K562 (cell line): ENCODE measurements around the gene FOXJ3. TPM values are rescaled to one million over a fixed set of nuclear protein-coding genes. Genes with fewer than 3 reads are reported as not detected.

Experiments
- ATAC-seq: fragments of 200-7000 bp; cut with Tn5 transposase; 3 replicates; pipeline ENCODE4 v1.9.1; 2020; ENCODE audit warnings: moderate library complexity
- BruUV-seq: library from RNA; stranded (reverse); fragments of 400-500 nt; replicated peaks from 2 replicates; lab custom pipeline; 2021; lab: Mats Ljungman, UMichigan
- CTCF ChIA-PET: fragments of 300-600 bp; formaldehyde crosslinking; extraction: SDS; loops from one replicate; lab custom pipeline; 2021; ENCODE audit warnings: low intra/inter-chr PET ratio; lab: Yijun Ruan, JAX
- POLR2A ChIA-PET: fragments of 300-600, 350-650 bp; sonication (Branson Sonifier 250); formaldehyde crosslinking; extraction: SDS; loops from one replicate; lab custom pipeline; 2021; ENCODE audit warnings: antibody characterized with exemption, inconsistent platforms; lab: Yijun Ruan, JAX
- DNase-seq, 4 experiments: peaks; one replicate each; pipeline versions ENCODE4 v3.0.0 to v3.0.0-alpha.2; 2011 to 2018; ENCODE audit warnings: low spot score in 3 of 4, mixed read lengths in 3 of 4; ENCODE audit errors: extremely low read depth in 1 of 4
- FAIRE-seq: peaks from 2 replicates; lab custom pipeline; 2011; peaks lifted over from hg19 to GRCh38; lab: Jason Lieb, UNC
- H2AFZ ChIP-seq: 2 replicates; pipeline ENCODE4 v1.6.0; 2011; ENCODE audit warnings: low read depth, low read length, control low read depth, inconsistent platforms
- H3K27ac ChIP-seq: fragments of 200-600 bp; 3 replicates; pipeline ENCODE4 v1.8.0; 2011; ENCODE audit warnings: low read depth, mild to moderate bottlenecking, control low read depth, inconsistent platforms, low read length, moderate library complexity, mixed read lengths; ENCODE audit errors: extremely low read depth
- H3K27me3 ChIP-seq, 2 experiments: fragments of 300-600 bp in 1 of 2; 2 replicates in 1 of 2; 3 replicates in 1 of 2; pipeline versions ENCODE4 v1.6.0 to v1.8.0; 2011; ENCODE audit warnings: inconsistent platforms in 2 of 2, low read length in 2 of 2, mild to moderate bottlenecking in 1 of 2, mixed read lengths in 1 of 2, moderate library complexity in 1 of 2; ENCODE audit not compliant: control insufficient read depth in 2 of 2, insufficient read depth in 2 of 2
- H3K36me3 ChIP-seq: fragments of 300-600 bp; 3 replicates; pipeline ENCODE4 v1.8.0; 2011; ENCODE audit warnings: mild to moderate bottlenecking, low read length, inconsistent platforms; ENCODE audit not compliant: control insufficient read depth, insufficient read depth
- H3K4me1 ChIP-seq, 2 experiments: fragments of 200-600 bp in 1 of 2; replicated peaks in 1 of 2; 2 replicates in 1 of 2; 3 replicates in 1 of 2; pipeline versions ENCODE4 v1.5.1 to v1.8.0; 2011; ENCODE audit warnings: inconsistent platforms in 2 of 2, low read length in 2 of 2, mild to moderate bottlenecking in 1 of 2, mixed read lengths in 1 of 2, moderate library complexity in 1 of 2; ENCODE audit not compliant: control insufficient read depth in 2 of 2, insufficient read depth in 2 of 2
- H3K4me2 ChIP-seq: 2 replicates; pipeline ENCODE4 v1.6.1; 2011; ENCODE audit warnings: low read length, control low read depth, inconsistent platforms, mixed read lengths; ENCODE audit not compliant: insufficient read depth
- H3K4me3 ChIP-seq: fragments of 200-600 bp; sonication (generic), shearing (Covaris generic); 2 replicates; pipeline ENCODE4 v1.5.1; 2016; ENCODE audit warnings: control low read depth, inconsistent platforms
- H3K79me2 ChIP-seq: fragments of 200-600 bp; 3 replicates; pipeline ENCODE4 v1.8.0; 2011; ENCODE audit warnings: low read length, inconsistent platforms; ENCODE audit not compliant: control insufficient read depth, insufficient read depth
- H3K9ac ChIP-seq, 2 experiments: 2 replicates each; pipeline versions ENCODE4 v1.6.0 to v1.6.1; 2011; ENCODE audit warnings: low read depth in 2 of 2, low read length in 2 of 2, control low read depth in 1 of 2, inconsistent platforms in 1 of 2, mild to moderate bottlenecking in 1 of 2, mixed read lengths in 1 of 2; ENCODE audit not compliant: insufficient read depth in 1 of 2
- H3K9me1 ChIP-seq: one replicate; pipeline ENCODE4 v1.6.0; 2011; ENCODE audit warnings: inconsistent platforms, mild to moderate bottlenecking, low read length, moderate library complexity; ENCODE audit not compliant: control insufficient read depth, insufficient read depth
- H3K9me3 ChIP-seq: replicated peaks from 2 replicates; pipeline ENCODE4 v1.5.1; 2011; ENCODE audit warnings: low read depth, low read length, inconsistent platforms; ENCODE audit not compliant: control insufficient read depth, insufficient read depth
- H4K20me1 ChIP-seq: replicated peaks from 2 replicates; pipeline ENCODE4 v1.6.1; 2011; ENCODE audit warnings: low read length, inconsistent platforms, mixed read lengths; ENCODE audit not compliant: control insufficient read depth, insufficient read depth
- FOS ChIP-seq: IDR thresholded peaks from 3 replicates; pipeline ENCODE4 v1.6.1; 2011; ENCODE audit not compliant: insufficient read length; ENCODE audit errors: extremely low read depth
- NCOR1 ChIP-seq: fragments of 450-650 bp; IDR thresholded peaks from 2 replicates; pipeline ENCODE4 v1.6.1; 2016; ENCODE audit warnings: mild to moderate bottlenecking, moderate library complexity
- THRAP3 ChIP-seq: fragments of 450-650 bp; IDR thresholded peaks from 2 replicates; pipeline ENCODE4 v1.6.1; 2016; ENCODE audit warnings: mild to moderate bottlenecking, inconsistent platforms, borderline replicate concordance
- WGBS: fragments of 100-300 bp; shearing (Covaris generic); methylation state at CpG from one replicate; pipeline ENCODE4 v1.1.6; 2016; ENCODE audit warnings: low coverage, mixed read lengths; ENCODE audit not compliant: insufficient coverage; ENCODE audit errors: missing lambda C conversion rate; 5-methylcytosine and 5-hydroxymethylcytosine counted together
- in situ Hi-C: fragments of 300-500 bp; cut with MboI; formaldehyde crosslinking; loops from 4 replicates; pipeline ENCODE4 v1.15.0; 2018; ENCODE audit warnings: inconsistent platforms, mixed read lengths
- intact Hi-C: fragments of 100-400 bp; cut with micrococcal nuclease; formaldehyde crosslinking; loops from 2 replicates; pipeline ENCODE4 v1.14.2; 2022
- polyA plus RNA-seq, 8 experiments: library from polyadenylated mRNA; depleted of rRNA in 4 of 8; stranded (reverse) in 5 of 8; unstranded in 3 of 8; fragments of >200 nt; fragmentation: Nextera tagmentation in 2 of 8; fragmentation: Illumina TruSeq in 1 of 8; extraction: Ambion mirVana in 2 of 8; extraction: Trizol in 1 of 8; gene quantifications; 2 replicates each; pipeline versions ENCODE4 v1.2.1 to v1.2.3, GENCODE V29; 2011 to 2014; ENCODE audit warnings: inconsistent platforms in 1 of 8, missing spikeins in 1 of 8
- total RNA-seq, 7 experiments: library from RNA; depleted of rRNA in 6 of 7; stranded (reverse); fragments of >200 nt in 6 of 7; fragmentation: Illumina TruSeq in 2 of 7; extraction: Trizol in 2 of 7; gene quantifications; 2 replicates each; pipeline versions ENCODE4 v1.2.1 to v1.2.3, GENCODE V29; 2011 to 2021; ENCODE audit warnings: low replicate concordance in 1 of 7
- TF ChIP-seq, protein P1 (sequence below): fragments of 250-450 bp; sonication (Bioruptor Pico); IDR thresholded peaks from 2 replicates; pipeline ENCODE4 v1.8.0; 2021; ENCODE audit warnings: borderline replicate concordance, mild to moderate bottlenecking, moderate library complexity; ENCODE audit not compliant: poor library complexity, severe bottlenecking
- TF ChIP-seq, protein P2 (sequence below): fragments of 250-450 bp; sonication (Bioruptor Pico); IDR thresholded peaks from 2 replicates; pipeline ENCODE4 v1.9.0; 2021; ENCODE audit warnings: mild to moderate bottlenecking, inconsistent platforms

FOXJ3 gene
- total and polyA plus RNA-seq, 9 of the 15 experiments (the other 6 are each of a cell fraction or from before 2014, with no cell fraction given): 8.7 to 35.3 (median 23.4) TPM

DNA sequence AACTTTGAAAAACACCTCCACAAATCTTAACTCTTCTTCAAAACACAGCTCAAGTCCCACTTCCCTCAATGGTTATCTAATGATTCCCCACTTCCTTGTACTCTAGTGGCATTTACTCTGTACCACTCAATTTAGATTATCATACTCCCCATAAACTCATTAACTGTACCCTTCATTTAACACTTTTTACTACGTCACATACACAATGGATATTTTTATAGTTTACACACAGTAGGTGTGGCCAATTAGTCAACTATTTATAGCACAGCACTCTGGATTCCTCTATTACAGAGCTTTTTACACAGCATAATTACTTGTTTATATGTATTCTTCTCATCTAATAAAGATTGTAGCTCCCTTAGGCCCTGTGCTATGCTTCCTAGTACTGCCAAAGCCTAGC is 62.1 kb downstream of the FOXJ3 start:
- no peak for TF ChIP-seq THRAP3
- TF ChIP-seq, protein P1, sequence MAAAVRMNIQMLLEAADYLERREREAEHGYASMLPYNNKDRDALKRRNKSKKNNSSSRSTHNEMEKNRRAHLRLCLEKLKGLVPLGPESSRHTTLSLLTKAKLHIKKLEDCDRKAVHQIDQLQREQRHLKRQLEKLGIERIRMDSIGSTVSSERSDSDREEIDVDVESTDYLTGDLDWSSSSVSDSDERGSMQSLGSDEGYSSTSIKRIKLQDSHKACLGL (CRISPR knock-in tag): no peak
- TF ChIP-seq, protein P2, sequence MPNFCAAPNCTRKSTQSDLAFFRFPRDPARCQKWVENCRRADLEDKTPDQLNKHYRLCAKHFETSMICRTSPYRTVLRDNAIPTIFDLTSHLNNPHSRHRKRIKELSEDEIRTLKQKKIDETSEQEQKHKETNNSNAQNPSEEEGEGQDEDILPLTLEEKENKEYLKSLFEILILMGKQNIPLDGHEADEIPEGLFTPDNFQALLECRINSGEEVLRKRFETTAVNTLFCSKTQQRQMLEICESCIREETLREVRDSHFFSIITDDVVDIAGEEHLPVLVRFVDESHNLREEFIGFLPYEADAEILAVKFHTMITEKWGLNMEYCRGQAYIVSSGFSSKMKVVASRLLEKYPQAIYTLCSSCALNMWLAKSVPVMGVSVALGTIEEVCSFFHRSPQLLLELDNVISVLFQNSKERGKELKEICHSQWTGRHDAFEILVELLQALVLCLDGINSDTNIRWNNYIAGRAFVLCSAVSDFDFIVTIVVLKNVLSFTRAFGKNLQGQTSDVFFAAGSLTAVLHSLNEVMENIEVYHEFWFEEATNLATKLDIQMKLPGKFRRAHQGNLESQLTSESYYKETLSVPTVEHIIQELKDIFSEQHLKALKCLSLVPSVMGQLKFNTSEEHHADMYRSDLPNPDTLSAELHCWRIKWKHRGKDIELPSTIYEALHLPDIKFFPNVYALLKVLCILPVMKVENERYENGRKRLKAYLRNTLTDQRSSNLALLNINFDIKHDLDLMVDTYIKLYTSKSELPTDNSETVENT (CRISPR knock-in tag): no peak
- TF ChIP-seq NCOR1: no peak
- TF ChIP-seq FOS: no peak
- intact Hi-C loops: no loop called here
- Histone ChIP-seq H2AFZ (no peak overlapping the region), H3K9me3 (no peaks in the 10 kb centered on the region), H3K4me1 (no peaks in the 10 kb centered on the region), H3K9ac (no peak overlapping the region), H3K4me3 (no peak overlapping the region), H3K27me3 (no peaks in the 10 kb centered on the region), H3K9me1 (no peaks in the 10 kb centered on the region), H3K36me3 (peaks cover 23% of the 10 kb centered on the region), H4K20me1 (no peaks in the 10 kb centered on the region), H3K79me2 (peaks cover 57% of the 10 kb centered on the region), H3K27ac (no peak overlapping the region), H3K4me2 (no peak overlapping the region)
- POLR2A ChIA-PET: interaction anchor here (1.2 to 2.3 kb wide), 3 partner anchors 9 to 15 kb away, joined by 3 to 10 read pairs (median 4); no protein-coding TSS in a partner anchor
- DNase-seq (no peak), ATAC-seq (no peak), FAIRE-seq (no peak)
- in situ Hi-C loops: no loop called here
- no TSS peak for BruUV-seq
- WGBS: 90% methylated on average over 1 of the region's 1 CpG
- CTCF ChIA-PET: no interaction called here
